ENCODE data around the gene CENPL.
"Not testable (repeated sequence)": the region's sequence is repeated elsewhere in the genome, so short reads cannot be mapped to it uniquely, and the experiment has no call there.

Gene CENPL, protein sequence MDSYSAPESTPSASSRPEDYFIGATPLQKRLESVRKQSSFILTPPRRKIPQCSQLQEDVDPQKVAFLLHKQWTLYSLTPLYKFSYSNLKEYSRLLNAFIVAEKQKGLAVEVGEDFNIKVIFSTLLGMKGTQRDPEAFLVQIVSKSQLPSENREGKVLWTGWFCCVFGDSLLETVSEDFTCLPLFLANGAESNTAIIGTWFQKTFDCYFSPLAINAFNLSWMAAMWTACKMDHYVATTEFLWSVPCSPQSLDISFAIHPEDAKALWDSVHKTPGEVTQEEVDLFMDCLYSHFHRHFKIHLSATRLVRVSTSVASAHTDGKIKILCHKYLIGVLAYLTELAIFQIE

DNA sequence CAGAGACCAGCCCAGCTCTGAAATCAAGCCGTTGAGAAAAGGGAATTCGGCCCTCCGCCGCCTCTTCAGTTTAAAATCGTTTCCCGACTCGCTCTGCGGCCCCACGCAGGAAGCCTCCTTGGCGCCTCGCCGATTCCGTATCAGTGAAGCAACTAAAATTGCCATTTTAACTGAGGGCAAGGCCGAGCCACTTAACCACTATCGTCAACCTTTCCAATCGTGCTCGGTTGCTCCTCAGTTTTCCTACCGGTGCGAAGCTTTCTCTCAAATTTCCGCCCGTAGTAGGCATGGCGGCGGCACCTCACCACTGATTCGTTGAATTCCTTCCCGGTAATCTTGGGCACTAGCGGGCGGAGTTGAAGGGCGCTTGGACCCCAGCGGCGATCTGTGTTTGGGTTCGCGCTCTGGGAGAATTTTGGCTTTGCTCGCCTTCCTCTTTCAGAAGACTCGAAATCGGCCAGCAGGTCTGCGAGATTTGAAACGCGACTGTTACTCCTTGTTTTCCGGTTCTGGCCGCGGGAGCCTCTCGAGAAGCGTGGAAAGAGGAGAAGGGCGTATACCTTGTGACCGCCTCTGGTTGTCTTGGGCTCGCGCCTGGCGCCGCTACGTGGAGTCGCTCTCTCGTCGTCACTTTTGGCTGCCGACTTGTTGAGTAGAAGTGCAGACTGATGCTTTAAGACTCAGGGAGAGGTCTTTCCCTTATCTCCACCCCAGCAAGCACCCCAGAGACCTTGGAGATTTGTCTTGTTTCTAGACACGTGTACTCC lies at the start of gene CENPL, which contains the start of gene DARS2:
Gene CENPL (minus strand): TSS at position 569 of the 767 bp plus-strand sequence. CDS start 13,584 bp downstream, outside the sequence.
Gene DARS2 (plus strand): TSS at position 359 of the 767 bp plus-strand sequence. CDS start 557 bp downstream, outside the sequence.
- peak; percentile 66 to 85 (median 78) for DNase-seq

DNA sequence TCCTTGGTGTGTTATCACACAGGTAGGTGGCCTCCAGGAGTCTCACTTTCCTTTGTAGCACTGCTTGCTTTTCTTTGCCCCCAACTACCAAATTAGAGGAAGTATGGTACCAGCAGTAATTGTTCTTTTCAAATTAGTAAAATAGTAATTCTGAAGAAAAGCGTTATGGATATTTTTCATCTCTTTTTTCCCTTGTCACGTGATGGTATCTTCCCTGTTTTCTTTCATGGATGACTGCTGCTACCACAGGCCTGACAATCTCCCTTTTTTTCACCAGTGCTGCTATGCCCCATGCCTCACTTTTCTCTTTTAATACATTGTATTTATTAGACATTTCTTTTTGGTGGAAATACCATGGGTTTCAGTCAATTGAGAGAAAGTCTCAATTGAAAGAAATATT lies 46.8 kb upstream of the CENPL start:
- DNase-seq = no peak

DNA sequence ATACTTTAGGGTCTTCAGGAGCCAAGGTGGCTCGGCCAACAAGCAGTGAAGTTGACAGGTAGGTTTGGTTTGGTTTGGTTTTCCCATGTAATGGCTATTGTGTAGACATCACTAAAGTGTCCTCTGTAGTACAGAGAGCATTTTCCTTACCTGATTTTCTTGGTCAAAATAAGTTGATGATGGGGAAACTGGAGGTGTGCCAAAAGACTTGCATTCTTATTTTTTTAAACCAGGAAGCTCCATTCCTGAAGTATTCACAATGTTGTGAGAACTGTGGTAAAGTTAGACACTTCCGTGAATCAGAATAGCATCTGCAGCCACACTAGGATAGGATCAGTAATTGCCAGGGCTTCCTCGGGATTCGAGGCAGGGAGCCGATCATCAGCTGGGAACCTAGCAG lies 46.4 kb upstream of the CENPL start:
- DNase-seq = no peak

DNA sequence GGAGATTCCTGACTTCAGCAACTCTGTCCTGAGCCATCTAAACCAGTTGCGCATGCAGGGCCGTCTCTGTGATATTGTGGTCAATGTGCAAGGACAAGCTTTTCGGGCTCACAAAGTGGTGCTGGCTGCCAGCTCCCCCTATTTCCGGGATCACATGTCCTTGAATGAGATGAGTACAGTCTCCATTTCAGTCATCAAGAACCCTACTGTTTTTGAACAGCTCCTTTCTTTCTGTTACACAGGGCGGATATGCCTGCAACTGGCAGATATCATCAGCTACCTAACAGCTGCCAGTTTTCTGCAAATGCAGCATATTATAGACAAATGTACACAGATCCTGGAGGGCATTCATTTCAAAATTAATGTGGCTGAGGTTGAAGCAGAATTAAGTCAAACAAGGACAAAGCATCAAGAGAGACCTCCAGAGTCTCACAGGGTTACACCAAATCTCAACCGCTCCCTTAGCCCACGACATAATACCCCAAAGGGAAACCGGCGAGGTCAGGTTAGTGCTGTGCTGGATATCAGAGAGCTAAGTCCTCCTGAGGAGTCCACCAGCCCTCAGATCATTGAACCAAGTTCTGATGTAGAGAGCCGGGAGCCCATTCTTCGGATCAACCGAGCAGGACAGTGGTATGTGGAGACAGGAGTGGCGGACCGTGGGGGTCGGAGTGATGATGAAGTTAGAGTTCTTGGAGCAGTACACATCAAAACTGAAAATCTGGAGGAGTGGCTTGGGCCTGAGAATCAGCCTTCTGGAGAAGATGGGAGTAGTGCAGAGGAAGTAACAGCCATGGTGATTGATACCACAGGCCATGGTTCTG lies 45.8 kb upstream of the CENPL start:
- no peak for DNase-seq

DNA sequence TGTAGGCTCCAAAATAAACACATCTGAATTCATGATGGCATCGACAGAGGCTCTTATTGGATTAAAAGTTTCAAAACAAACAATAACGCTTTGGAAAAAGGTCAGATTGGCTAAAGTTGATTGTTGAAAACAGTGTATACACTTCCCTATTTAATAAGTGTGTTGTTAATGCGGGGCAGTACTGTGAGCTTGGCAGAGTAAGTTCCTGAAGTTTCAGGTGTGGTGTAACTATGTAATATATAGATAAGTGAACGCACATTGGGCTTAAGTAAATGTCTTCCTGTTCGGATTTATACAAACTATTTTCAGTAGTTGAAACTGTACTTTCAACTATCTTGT lies 44.3 kb upstream of the CENPL start:
- no peak for DNase-seq

DNA sequence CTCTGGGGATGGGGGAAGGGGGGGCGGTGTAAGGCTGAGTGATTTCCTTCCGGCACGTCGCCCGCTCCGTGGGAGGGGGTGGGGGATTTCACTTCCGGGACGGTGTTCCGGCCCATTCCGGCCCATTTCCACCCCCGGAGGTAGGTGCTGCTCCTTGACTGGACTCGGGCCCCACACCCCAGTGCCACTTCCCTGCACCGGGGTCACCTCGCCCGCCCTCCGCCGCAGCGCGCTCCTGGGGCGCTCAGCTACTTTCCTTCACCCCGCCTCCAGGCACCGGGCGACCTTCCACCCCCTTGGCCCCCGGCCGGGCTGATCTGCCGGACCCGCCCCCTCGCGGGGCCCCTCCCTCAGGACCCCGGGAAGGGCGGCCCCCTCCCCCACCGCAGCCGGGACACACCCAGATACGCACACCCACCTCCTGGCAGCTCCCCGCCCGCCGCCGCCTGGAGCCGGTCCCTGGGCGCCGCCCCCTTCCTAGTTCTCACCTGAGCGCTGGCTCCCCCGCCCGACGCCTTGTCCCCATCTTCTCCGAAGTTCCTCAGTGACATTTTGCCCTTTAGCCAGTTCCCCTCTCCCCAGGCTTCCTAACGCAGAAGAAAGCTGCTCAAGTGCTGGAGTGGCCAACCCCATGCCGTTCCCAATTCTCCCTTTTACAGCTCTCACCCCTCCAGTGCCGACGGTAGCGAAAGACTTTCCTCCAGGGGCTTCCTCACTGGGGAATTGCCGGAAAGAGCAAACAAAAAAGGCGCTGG lies 43.8 kb upstream of the CENPL start, which contains the start of gene ZBTB37:
Gene ZBTB37 (plus strand): TSS at position 115 of the 755 bp plus-strand sequence. CDS start 1,846 bp downstream, outside the sequence.
- DNase-seq = peak; percentile 83 to 93 (median 84)

DNA sequence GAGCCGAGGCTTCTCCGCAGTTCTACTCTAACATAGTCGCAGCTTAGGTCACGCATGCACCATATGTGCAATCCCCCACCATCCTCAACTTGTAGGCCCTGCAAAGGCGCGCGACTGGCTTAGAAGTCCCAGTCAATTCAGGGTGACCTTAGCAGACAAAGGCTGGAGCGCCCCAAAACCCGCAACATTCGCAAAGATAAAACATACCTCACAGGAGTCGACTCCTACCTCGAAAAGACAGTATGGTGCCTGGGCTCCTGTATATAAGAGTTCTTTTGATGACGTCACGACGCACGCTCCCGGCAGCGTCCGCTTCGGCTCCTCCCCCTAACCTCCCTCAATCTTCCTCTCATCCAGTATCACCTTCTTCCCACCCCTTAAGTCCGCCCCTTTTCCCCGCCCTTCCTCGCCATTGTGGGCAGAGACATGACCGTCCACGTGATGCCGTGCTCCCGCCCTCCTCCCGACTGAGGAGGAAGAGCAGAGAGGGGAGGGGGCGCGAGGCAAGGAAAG lies 43.1 kb upstream of the CENPL start, which contains the start of gene GAS5:
Gene GAS5 (minus strand): TSS at position 237 of the 513 bp plus-strand sequence.
- peak; percentile 92 to 97 (median 94) for DNase-seq

DNA sequence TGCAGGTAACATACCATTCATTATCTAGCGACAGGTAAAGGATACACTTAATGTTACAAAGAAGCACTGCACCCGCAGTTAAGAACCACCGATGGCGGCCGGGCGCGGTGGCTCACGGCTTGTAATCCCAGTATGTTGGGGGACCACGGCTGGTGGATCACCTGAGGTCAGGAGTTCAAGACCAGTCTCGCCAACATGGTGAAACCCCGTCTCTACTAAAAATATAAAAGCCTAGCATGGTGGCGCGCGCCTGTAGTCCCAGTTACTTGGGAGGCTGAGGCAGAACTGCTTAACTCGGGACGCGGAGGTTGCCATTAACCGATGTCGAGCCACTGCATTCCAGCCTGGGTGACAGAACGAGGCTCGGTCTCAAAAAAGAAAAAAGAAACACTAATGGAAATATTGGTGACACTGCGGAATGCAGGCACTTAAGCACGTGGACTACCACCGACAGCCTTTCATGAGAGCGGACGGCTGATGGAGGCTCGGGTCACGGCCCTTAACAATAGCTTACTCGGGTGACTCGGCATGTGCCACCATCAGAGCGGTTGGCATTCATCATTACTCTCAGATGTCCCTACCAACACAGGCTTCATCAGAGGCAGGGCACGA lies 42.6 kb upstream of the CENPL start:
- peak in 1 of 4 experiments; percentile 27 for DNase-seq

DNA sequence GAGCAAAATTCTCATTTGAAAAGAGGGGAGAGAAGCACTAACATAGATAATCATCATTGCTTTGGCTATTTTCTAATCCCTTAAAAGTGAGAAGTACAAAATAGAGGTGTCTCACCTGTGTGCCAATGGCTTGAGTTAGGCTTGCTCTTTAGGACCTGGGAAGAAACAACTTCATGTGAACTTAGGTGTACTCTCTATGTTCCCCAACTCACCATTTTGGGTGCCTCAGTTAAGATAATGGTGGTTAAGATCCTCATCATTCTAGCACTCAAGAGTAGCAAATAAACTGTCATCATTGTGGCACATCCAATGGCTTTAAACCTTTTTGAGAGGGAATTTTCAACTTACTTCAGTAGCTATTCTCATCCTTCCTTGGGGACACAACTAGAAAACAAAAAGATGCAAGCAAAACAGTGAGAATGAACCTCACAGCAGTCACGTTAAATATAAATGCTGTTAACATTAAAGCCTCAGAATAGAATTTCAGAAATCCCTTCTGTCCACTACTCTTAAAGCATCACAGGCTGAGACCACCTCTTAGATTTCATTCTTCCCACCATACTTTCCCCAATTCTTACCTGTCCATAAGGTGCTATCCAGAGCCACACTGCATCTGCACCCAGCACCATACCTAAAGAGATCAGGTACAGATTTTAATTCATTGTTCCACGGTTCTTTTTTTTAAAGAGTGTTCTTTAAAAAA lies 41.9 kb upstream of the CENPL start:
- DNase-seq = no peak

DNA sequence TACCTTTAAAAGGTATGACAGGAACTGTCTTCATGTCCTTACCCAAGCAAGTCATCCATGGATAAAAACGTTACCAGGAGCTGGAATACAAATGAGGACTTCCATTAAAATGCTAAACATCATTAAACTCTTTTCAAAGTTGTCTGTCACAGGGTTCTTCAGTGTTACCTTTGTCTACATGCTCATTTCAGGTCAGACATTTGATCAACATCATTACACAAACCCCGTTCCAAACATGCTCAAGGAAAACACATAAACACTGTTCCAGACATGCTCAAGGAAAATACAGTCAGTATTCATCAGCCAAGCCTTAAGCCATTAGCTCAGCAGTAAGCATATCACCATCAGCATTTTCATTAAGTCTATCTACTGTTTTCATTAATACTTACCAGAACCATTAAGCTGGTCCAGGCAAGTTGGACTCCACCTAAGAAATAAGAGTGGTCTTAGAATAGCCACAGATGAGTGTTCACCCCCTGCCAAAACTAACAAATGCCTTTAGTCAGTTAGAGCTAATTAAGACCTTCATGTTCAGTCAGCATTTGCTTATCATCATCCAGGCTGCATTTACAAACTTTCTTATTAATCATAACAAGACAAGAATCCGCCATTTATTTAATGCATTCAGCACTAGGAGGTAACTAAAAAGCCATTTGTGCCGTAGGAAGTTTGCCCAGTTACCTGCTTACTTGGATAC lies 40.9 kb upstream of the CENPL start:
- DNase-seq = no peak

DNA sequence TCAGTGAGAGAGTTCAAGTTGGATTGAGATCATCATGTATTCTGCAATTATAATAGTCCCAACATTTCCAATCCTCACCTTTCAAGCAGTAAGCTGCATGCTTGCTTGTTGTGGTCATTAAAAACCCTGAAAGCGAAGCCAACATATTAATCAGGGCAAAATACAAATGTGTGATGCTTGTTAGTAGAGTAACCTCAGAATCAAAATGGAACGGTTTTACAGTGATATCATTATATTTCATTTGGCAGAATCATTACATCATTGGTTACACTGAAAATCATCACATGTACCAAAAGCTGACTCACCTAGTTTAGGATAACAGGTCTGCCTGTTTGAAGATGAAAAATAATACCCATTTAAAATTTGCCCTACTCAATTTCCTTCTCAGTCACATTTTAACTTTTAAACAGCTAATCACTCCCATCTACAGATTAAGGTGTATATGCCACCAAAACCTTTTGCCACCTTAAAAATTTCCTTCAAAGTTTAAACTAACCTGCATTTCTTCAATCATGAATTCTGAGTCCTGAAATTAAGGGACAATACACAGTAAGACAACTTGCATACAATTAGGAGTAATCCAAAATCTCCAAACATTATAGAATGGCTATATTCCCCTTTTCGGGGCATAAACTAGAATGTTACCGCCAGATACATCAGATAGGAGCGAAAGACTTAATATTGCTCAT lies 39.6 kb upstream of the CENPL start:
- no peak for DNase-seq

DNA sequence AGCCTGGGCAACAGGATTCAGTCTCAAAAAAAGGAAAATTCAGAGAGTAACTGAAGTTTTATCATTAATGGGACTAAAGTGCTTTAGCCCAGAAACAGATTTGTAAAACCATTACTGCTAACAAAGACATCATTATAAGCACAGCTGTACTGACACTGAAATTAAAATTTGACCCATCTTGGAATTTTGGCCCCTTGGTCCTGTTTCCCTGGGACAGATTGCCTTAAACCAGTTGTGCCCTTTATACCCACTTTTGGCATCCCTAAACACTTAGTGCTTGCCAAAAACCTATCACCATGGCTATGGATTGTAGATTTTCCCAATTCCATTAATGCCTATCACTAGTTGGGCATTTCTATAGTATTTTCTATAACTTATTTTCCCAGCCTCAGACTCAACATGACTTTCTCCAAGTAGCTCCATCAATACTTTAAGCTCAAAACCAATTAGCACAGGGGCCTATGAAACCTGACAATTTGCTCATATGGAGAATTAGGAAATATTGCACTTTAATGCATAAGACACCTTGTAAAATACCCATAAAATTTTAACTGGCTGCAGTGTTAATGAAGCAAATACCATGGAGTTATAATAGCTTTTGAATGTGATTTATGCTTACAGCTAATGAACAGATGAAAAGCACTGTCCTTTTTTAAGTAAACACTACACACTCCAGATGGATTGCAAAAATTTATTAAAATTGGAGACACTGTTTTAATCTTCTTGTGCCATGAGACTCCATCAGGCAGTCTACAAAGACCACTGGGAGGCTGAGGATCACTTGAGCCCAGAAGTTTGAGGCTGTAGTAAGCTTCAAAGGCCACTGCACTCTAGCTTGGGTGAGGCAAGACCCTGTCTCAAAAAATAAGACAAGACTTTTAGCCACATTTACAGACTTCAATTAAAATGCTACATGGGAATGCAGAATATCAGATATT lies 38.8 kb upstream of the CENPL start:
- DNase-seq = no peak

DNA sequence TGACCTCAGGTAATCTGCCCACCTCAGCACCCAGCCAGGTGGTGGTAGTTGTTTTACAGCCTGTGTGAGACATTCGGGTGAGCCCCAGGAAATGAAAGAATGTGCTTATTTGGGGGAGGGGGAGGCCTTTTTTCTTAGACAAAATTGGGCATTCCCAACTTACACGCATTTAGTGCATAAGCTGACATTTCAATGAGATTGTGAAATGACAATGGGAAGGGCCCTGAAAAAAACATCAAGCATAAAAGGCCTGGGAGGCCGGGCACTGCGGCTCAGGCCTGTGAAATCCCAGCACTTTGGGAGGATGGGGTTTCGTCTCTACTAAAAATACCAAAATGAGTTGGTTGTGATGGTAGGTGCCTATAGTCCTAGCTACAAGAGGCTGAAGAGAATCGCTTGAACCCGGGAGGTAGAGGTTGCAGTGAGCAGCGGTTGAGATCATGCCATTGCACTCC lies 38.1 kb upstream of the CENPL start:
- no peak for DNase-seq

DNA sequence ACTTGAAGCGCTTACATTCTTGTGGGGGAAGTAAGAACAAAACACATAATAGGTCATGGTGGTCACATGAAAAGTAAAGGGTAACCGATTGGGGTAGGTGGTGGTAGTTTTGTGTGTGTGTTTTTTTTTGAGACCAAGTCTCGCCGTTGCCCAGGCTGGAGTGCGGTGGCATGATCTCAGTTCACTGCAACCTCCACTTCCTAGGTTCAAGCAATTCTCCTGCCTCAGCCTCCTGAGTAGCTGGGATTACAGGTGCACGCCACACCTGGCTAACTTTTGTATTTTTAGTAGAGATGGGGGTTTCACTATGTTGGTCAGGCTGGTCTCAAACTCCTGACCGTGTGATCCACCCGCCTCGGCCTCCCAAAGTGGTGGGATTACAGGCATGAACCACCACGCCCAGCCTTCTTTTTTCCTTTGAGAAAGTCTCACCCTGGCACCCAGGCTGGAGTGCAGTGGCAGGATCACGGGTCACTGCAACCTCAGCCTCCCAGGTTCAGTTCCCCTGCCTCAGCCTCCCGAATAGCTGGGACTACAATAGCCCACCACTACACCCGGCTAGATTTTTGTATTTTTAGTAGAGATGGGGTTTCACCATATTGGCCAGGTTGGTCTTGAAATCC lies 37.6 kb upstream of the CENPL start:
- not testable (repeated sequence) for DNase-seq

DNA sequence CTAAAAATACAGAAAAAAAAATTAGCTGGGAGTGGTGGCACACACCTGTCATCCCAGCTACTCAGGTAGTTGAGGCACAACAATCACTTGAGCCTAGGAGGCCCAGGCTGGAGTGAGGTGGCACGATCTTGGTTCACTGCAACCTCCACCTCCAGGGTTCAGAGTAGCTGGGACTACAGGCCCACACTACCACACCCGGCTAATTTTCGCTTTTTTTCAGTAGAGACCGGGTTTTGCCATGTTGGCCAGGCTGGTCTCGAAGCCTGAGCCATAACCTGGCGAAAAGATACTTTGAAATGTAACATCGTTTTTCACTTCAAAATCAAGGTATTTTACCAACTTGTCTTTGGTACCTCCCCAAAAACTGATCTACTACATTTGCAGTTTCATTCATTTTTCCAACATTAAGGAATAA lies 37.1 kb upstream of the CENPL start:
- no peak for DNase-seq

DNA sequence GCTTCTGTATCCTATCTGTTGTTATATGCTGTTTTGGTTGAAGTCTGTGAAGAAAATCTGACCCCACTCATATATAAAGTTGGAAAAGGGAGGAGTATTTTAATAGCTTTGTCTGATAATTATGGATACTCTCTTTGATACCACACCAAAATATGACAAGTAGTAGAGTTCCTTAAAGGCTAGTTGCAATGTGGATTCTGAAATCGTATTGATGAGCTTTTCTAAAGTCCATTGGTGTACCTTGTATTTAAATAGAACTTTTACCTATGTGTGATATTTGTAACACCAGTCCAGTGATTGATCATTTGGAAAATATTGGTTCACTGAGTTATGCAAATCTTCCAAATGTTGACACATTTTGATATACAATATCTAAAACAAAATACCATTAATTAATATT lies 35.4 kb upstream of the CENPL start:
- DNase-seq = no peak

DNA sequence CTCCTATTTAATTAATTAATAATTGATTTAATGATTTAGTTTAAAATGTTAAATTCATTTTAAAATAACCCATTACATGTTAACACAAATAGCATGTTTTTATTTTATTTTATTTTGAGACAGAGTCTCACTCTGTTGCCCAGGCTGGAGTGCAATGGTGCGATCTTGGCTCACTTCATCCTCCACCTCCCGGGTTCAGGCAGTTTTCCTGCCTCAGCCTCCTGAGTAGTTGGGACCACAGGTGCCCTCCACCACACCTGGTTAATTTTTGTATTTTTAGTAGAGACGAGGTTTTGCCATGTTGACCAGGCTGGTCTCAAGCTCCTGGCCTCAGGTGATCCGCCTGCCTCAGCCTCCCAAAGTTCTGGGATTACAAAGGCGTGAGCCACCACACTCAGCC lies 34.9 kb upstream of the CENPL start:
- not testable (repeated sequence) for DNase-seq

Measured in activated naive CD4-positive, alpha-beta T cell (primary cell).